Prostate gland (tissue), 2 donors: ENCODE measurements around the gene TSPAN12. TPM values are rescaled to one million over a fixed set of nuclear protein-coding genes. Genes with fewer than 3 reads are reported as not detected.

ENCODE experiments used
- DNase-seq: peaks from one replicate; pipeline ENCODE4 v3.0.0-alpha.2; 2019; ENCODE audit warnings: low spot score
- H3K27ac ChIP-seq, 2 donors: fragments of 200-600 bp; sonication (generic); 2 replicates each; pipeline ENCODE4 v1.5.1; 2017 to 2019
- H3K27me3 ChIP-seq: fragments of 200-600 bp; sonication (generic); replicated peaks from 2 replicates; pipeline ENCODE4 v1.5.1; 2019; ENCODE audit not compliant: insufficient read depth
- H3K36me3 ChIP-seq, 2 donors: fragments of 200-600 bp; sonication (generic); 1 replicate in 1 of 2; 2 replicates in 1 of 2; pipeline versions ENCODE4 v1.5.1 to v1.8.1; 2017 to 2019
- H3K4me1 ChIP-seq: fragments of 200-600 bp; sonication (generic); replicated peaks from 2 replicates; pipeline ENCODE4 v1.5.1; 2019
- H3K4me3 ChIP-seq, 2 donors: fragments of 200-600 bp; sonication (generic); 2 replicates each; pipeline ENCODE4 v1.5.1; 2017 to 2019
- H3K9me3 ChIP-seq: fragments of 200-600 bp; sonication (generic); 2 replicates; pipeline ENCODE4 v1.5.1; 2017
- CTCF ChIP-seq, 4 experiments: fragments of 200-600 bp in 2 of 4; fragments of 450-650 bp in 2 of 4; sonication (generic) in 2 of 4; IDR thresholded peaks; 1 replicate in 3 of 4; 2 replicates in 1 of 4; pipeline ENCODE4 v1.5.1; 2016 to 2019; ENCODE audit warnings: antibody characterized with exemption in 4 of 4, mild to moderate bottlenecking in 2 of 4, moderate library complexity in 2 of 4
- POLR2A ChIP-seq: fragments of 450-650 bp; IDR thresholded peaks from one replicate; pipeline ENCODE4 v1.6.1; 2016; ENCODE audit warnings: antibody characterized with exemption, mild to moderate bottlenecking
- POLR2AphosphoS5 ChIP-seq: sonication (generic); formaldehyde crosslinking; IDR thresholded peaks from one replicate; pipeline ENCODE4 v1.6.1; 2017; ENCODE audit warnings: antibody characterized with exemption
- WGBS: methylation state at CpG from one replicate; pipeline ENCODE4 v1.1.5; 2018; 5-methylcytosine and 5-hydroxymethylcytosine counted together
- intact Hi-C: fragments of 100-400 bp; cut with DNase I; formaldehyde crosslinking; loops from one replicate; pipeline ENCODE4 v1.14.2; 2022
- total RNA-seq, 2 donors: library from RNA; depleted of rRNA; stranded (reverse); fragments of >200 nt; gene quantifications; one replicate each; pipeline ENCODE4 v1.1.0, GENCODE V29; 2016

Gene TSPAN12
- total RNA-seq, 2 donors from 2014 or later: 14.5 to 16.2 TPM

DNA sequence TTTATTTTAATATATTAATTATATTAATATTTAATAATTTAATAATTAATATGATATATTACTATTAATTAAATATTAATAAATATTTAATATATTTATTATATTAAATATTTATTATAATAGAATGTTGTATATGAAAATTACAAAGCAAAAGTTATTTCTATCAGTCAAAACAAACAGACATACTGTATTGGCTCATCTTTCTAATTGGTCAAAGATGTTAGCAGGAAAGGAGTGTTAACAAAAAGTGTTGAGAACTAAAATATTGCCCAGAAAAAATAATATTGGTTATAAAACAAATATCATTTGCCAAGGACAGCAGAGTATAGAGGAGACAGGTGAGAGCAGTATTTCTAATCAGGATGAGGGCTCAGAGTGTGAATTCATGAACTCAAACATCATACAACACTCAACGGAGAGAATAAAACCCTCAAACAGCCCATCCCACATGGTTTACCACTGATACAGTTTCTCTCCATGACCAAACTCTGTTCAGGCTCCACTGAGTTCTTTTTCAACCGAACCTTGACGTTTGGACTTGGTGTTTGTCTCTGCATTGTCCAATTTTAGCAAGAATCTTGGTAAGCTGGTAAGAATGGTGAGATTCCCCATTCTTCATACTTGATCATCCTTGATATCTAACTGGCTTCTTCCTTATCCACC lies 58.0 kb downstream of the TSPAN12 start:
- WGBS: 87% methylated on average over 3 of the region's 3 CpGs
- no peaks in the 10 kb centered on the region for H3K4me1 ChIP-seq
- TF ChIP-seq POLR2A (no peak), POLR2AphosphoS5 (no peak)
- no peak for DNase-seq
- H3K9me3 ChIP-seq: no peaks in the 10 kb centered on the region
- H3K27ac ChIP-seq: no peak overlapping the region
- intact Hi-C loops: no loop called here
- no peaks in the 10 kb centered on the region for H3K36me3 ChIP-seq
- no peak overlapping the region for H3K4me3 ChIP-seq
- H3K27me3 ChIP-seq: no peaks in the 10 kb centered on the region

GRCh38 chr7:120799147-120799546 lies 58.8 kb downstream of the TSPAN12 start:
- Histone ChIP-seq H3K27ac (no peak overlapping the region), H3K27me3 (no peaks in the 10 kb centered on the region), H3K4me1 (no peaks in the 10 kb centered on the region), H3K36me3 (no peaks in the 10 kb centered on the region), H3K4me3 (no peak overlapping the region), H3K9me3 (no peaks in the 10 kb centered on the region)
- 93% methylated on average over 1 of the region's 1 CpG for WGBS
- TF ChIP-seq POLR2A (no peak), POLR2AphosphoS5 (no peak), CTCF (IDR thresholded peaks at IDR 0.05) (no peak)
- DNase-seq: no peak
- intact Hi-C loops: no loop called here

- Histone ChIP-seq H3K27ac (no peak overlapping the region), H3K36me3 (no peaks in the 10 kb centered on the region), H3K27me3 (no peaks in the 10 kb centered on the region), H3K4me3 (no peak overlapping the region), H3K4me1 (no peaks in the 10 kb centered on the region), H3K9me3 (no peaks in the 10 kb centered on the region)
- intact Hi-C loops: no loop called here
- TF ChIP-seq POLR2AphosphoS5: no peak
- TF ChIP-seq POLR2A: no peak
- no peak for TF ChIP-seq CTCF (IDR thresholded peaks at IDR 0.05)
- WGBS: 97% methylated on average over 7 of the region's 7 CpGs
- no peak for DNase-seq
These were observed 60.8 kb downstream of the TSPAN12 start for GRCh38 chr7:120797026-120797645.

DNA sequence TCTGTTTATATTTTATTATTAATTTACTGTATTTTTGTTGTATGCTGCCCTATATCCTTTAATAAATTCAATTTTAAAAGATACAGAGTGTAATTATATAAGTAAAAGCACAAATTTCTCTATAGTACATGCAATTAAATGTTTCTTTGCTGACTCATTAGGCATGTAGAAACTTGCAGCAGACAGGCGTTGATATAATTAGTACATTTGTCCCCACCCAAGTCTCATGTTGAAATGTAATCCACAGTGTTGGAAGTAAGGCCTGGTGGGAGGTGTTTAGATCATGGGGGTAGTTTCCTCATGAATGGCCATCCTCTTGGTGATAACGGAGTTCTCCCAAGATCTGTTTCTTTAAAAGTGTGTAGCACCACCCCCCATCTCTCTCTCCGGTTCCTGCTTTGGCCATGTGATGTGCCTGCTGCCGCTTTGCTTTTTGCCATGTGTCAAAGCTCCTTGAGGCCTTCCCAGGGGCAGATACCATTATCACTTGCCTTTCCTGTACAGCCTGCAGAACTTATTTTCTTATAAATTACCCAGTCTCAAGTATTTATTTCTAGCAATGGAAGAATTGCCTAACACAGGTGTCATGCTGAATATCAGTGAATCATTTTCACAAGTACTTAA lies 63.7 kb downstream of the TSPAN12 start:
- WGBS: 84% methylated on average over 4 of the region's 4 CpGs
- TF ChIP-seq POLR2AphosphoS5: no peak
- TF ChIP-seq POLR2A: no peak
- TF ChIP-seq CTCF (IDR thresholded peaks at IDR 0.05): no peak
- intact Hi-C loops: no loop called here
- Histone ChIP-seq H3K36me3 (no peaks in the 10 kb centered on the region), H3K27ac (no peak overlapping the region), H3K9me3 (no peaks in the 10 kb centered on the region), H3K4me3 (no peak overlapping the region), H3K4me1 (no peaks in the 10 kb centered on the region), H3K27me3 (no peaks in the 10 kb centered on the region)
- no peak for DNase-seq

GRCh38 chr7:120793213-120793936 lies 64.6 kb downstream of the TSPAN12 start:
- Histone ChIP-seq H3K9me3 (no peaks in the 10 kb centered on the region), H3K4me3 (no peak overlapping the region), H3K4me1 (no peaks in the 10 kb centered on the region), H3K27ac (no peak overlapping the region), H3K27me3 (no peaks in the 10 kb centered on the region), H3K36me3 (no peaks in the 10 kb centered on the region)
- intact Hi-C loops: no loop called here
- DNase-seq: no peak
- TF ChIP-seq POLR2AphosphoS5 (no peak), POLR2A (no peak), CTCF (IDR thresholded peaks at IDR 0.05) (no peak)
- 89% methylated on average over 3 of the region's 3 CpGs for WGBS
